Keratinocyte (primary cell): ENCODE data around the gene NAA16. TPM values are rescaled to one million over a fixed set of nuclear protein-coding genes. Genes with fewer than 3 reads are reported as not detected.

ENCODE experiments used
- DNase-seq: peaks from one replicate; pipeline ENCODE4 v3.0.0-alpha.2; 2011; ENCODE audit warnings: low read depth, missing footprints, low spot score
- FAIRE-seq: peaks from 2 replicates; lab custom pipeline; 2011; peaks lifted over from hg19 to GRCh38; lab: Jason Lieb, UNC
- H2AFZ ChIP-seq: 2 replicates; pipeline ENCODE4 v1.6.0; 2012; ENCODE audit warnings: low read length, control low read depth, inconsistent platforms; ENCODE audit not compliant: control insufficient read depth
- H3K27ac ChIP-seq: 2 replicates; pipeline ENCODE4 v1.5.1; 2011; ENCODE audit warnings: low read length; ENCODE audit not compliant: control insufficient read depth, insufficient read depth
- H3K27me3 ChIP-seq: 3 replicates; pipeline ENCODE4 v1.6.0; 2011; ENCODE audit warnings: low read length; ENCODE audit not compliant: control insufficient read depth, insufficient read depth; ENCODE audit errors: extremely low read depth
- H3K36me3 ChIP-seq, 2 experiments: 2 replicates in 1 of 2; 3 replicates in 1 of 2; pipeline ENCODE4 v1.5.1; 2011; ENCODE audit warnings: low read length in 2 of 2, mild to moderate bottlenecking in 1 of 2; ENCODE audit not compliant: control insufficient read depth in 2 of 2, insufficient read depth in 2 of 2; ENCODE audit errors: extremely low read depth in 1 of 2
- H3K4me1 ChIP-seq: 3 replicates; pipeline ENCODE4 v1.5.1; 2011; ENCODE audit warnings: low read length; ENCODE audit not compliant: control insufficient read depth, insufficient read depth; ENCODE audit errors: extremely low read depth
- H3K4me2 ChIP-seq: 3 replicates; pipeline ENCODE4 v1.6.0; 2011; ENCODE audit warnings: low read depth, low read length; ENCODE audit not compliant: control insufficient read depth, insufficient read depth; ENCODE audit errors: extremely low read depth
- H3K4me3 ChIP-seq, 3 experiments: fragments of 200-600 bp in 1 of 3; sonication (generic) in 1 of 3; 2 replicates in 2 of 3; 3 replicates in 1 of 3; pipeline ENCODE4 v1.5.1; 2011 to 2016; ENCODE audit warnings: low read length in 3 of 3, mild to moderate bottlenecking in 3 of 3, control low read depth in 2 of 3, inconsistent platforms in 1 of 3, low read depth in 1 of 3, mixed read lengths in 1 of 3, mixed run types in 1 of 3, moderate library complexity in 1 of 3; ENCODE audit not compliant: control insufficient read depth in 2 of 3, insufficient read depth in 2 of 3; ENCODE audit errors: extremely low read depth in 1 of 3
- H3K79me2 ChIP-seq: 2 replicates; pipeline ENCODE4 v1.6.0; 2012; ENCODE audit warnings: low read length; ENCODE audit not compliant: control insufficient read depth, insufficient read depth
- H3K9ac ChIP-seq: 3 replicates; pipeline ENCODE4 v1.6.0; 2011; ENCODE audit warnings: low read length; ENCODE audit not compliant: control insufficient read depth, insufficient read depth; ENCODE audit errors: extremely low read depth
- H3K9me1 ChIP-seq: 3 replicates; pipeline ENCODE4 v1.6.0; 2011; ENCODE audit warnings: low read length; ENCODE audit not compliant: control insufficient read depth, insufficient read depth; ENCODE audit errors: extremely low read depth
- H3K9me3 ChIP-seq: 2 replicates; pipeline ENCODE4 v1.5.1; 2012; ENCODE audit warnings: low read depth, low read length; ENCODE audit not compliant: control insufficient read depth
- H4K20me1 ChIP-seq: 3 replicates; pipeline ENCODE4 v1.6.0; 2011; ENCODE audit warnings: low read length; ENCODE audit not compliant: control insufficient read depth, insufficient read depth; ENCODE audit errors: extremely low read depth
- CTCF ChIP-seq, 3 experiments: IDR thresholded peaks in 1 of 3; conservative IDR thresholded peaks in 1 of 3; optimal IDR thresholded peaks in 1 of 3; 2 replicates in 2 of 3; 3 replicates in 1 of 3; pipeline versions ENCODE3 to v1.5.1; 2011; ENCODE audit warnings: low read length in 3 of 3, mild to moderate bottlenecking in 3 of 3, moderate library complexity in 2 of 3, control low read depth in 1 of 3, inconsistent platforms in 1 of 3; ENCODE audit not compliant: insufficient read depth in 2 of 3; ENCODE audit errors: extremely low read depth in 1 of 3
- EZH2 ChIP-seq: IDR thresholded peaks from one replicate; pipeline ENCODE4 v1.6.1; 2012; ENCODE audit warnings: inconsistent platforms, mild to moderate bottlenecking, low read length, moderate library complexity
- dilution Hi-C: fragments of 300-500 bp; cut with MboI; formaldehyde crosslinking; loops from one replicate; pipeline ENCODE4 v1.7.0; 2020; ENCODE audit warnings: low sequenced_read_pairs; ENCODE audit not compliant: extremely low pct_ligation_motif_present
- polyA plus RNA-seq, 5 experiments: library from polyadenylated mRNA; depleted of rRNA in 3 of 5; stranded (reverse) in 3 of 5; stranded (forward) in 1 of 5; unstranded in 1 of 5; fragments of >200 nt; gene quantifications; 1 replicate in 1 of 5; 2 replicates in 3 of 5; 3 replicates in 1 of 5; pipeline versions ENCODE4 v1.2.1 to v1.2.3, GENCODE V29; 2011 to 2012; ENCODE audit warnings: missing spikeins in 2 of 5, low read depth in 1 of 5, low replicate concordance in 1 of 5

NAA16 gene
- polyA plus RNA-seq, 1 donor (not counting 4 experiments of a cell fraction or from before 2014, with no cell fraction given) = 12.0 TPM

- Histone ChIP-seq H3K79me2 (no peaks in the 10 kb centered on the region), H4K20me1 (no peaks in the 10 kb centered on the region), H3K4me1 (peaks cover 8% of the 10 kb centered on the region), H3K4me3 (no peak overlapping the region), H3K36me3 (no peaks in the 10 kb centered on the region), H3K9ac (no peak overlapping the region), H3K9me3 (no peaks in the 10 kb centered on the region), H3K27ac (no peak overlapping the region), H3K27me3 (no peaks in the 10 kb centered on the region), H3K9me1 (no peaks in the 10 kb centered on the region), H3K4me2 (no peak overlapping the region), H2AFZ (no peak overlapping the region)
- TF ChIP-seq CTCF (optimal IDR thresholded peaks at IDR 0.05 in 1 of 3, IDR thresholded peaks at IDR 0.05 in 1 of 3, conservative IDR thresholded peaks at IDR 0.05 in 1 of 3; ENCODE audit: extremely low read depth in 1 of 3, insufficient read depth in 2 of 3, low read length in 3 of 3) = no peak
- FAIRE-seq (no peak), DNase-seq (no peak)
- dilution Hi-C loops = no loop called here
Measured at GRCh38 chr13:41403983-41404382, 92.9 kb downstream of the NAA16 start.

GRCh38 chr13:41405367-41405766 is 94.3 kb downstream of the NAA16 start:
- no peak for FAIRE-seq

More at GRCh38 chr13:41405367-41405766, 94.3 kb downstream of the NAA16 start:
- no peaks in the 10 kb centered on the region for H3K36me3 ChIP-seq
- no peak overlapping the region for H3K9ac ChIP-seq
- H3K4me1 ChIP-seq = peaks cover 8% of the 10 kb centered on the region
- H3K4me3 ChIP-seq = no peak overlapping the region
- H3K27ac ChIP-seq = no peak overlapping the region
- no peak for DNase-seq
- no peak for TF ChIP-seq CTCF (optimal IDR thresholded peaks at IDR 0.05 in 1 of 3, IDR thresholded peaks at IDR 0.05 in 1 of 3, conservative IDR thresholded peaks at IDR 0.05 in 1 of 3; ENCODE audit: extremely low read depth in 1 of 3, insufficient read depth in 2 of 3, low read length in 3 of 3)
- TF ChIP-seq EZH2 = no peak
- no peaks in the 10 kb centered on the region for H3K9me1 ChIP-seq
- H3K4me2 ChIP-seq = no peak overlapping the region
- no peaks in the 10 kb centered on the region for H3K27me3 ChIP-seq
- no peaks in the 10 kb centered on the region for H3K9me3 ChIP-seq
- dilution Hi-C loops = no loop called here
- no peak overlapping the region for H2AFZ ChIP-seq
- no peaks in the 10 kb centered on the region for H4K20me1 ChIP-seq
- no peaks in the 10 kb centered on the region for H3K79me2 ChIP-seq
